GM12874 (cell line): Measurements from ENCODE around the gene TMPRSS12.

ENCODE experiments used
- TF ChIP-seq, protein P1 (sequence below): IDR thresholded peaks from 2 replicates; pipeline ENCODE4 v1.5.1; 2011; ENCODE audit warnings: low read depth, mild to moderate bottlenecking, control low read depth, low read length, moderate library complexity; ENCODE audit not compliant: insufficient read depth

TMPRSS12 gene, protein sequence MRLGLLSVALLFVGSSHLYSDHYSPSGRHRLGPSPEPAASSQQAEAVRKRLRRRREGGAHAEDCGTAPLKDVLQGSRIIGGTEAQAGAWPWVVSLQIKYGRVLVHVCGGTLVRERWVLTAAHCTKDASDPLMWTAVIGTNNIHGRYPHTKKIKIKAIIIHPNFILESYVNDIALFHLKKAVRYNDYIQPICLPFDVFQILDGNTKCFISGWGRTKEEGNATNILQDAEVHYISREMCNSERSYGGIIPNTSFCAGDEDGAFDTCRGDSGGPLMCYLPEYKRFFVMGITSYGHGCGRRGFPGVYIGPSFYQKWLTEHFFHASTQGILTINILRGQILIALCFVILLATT

DNA sequence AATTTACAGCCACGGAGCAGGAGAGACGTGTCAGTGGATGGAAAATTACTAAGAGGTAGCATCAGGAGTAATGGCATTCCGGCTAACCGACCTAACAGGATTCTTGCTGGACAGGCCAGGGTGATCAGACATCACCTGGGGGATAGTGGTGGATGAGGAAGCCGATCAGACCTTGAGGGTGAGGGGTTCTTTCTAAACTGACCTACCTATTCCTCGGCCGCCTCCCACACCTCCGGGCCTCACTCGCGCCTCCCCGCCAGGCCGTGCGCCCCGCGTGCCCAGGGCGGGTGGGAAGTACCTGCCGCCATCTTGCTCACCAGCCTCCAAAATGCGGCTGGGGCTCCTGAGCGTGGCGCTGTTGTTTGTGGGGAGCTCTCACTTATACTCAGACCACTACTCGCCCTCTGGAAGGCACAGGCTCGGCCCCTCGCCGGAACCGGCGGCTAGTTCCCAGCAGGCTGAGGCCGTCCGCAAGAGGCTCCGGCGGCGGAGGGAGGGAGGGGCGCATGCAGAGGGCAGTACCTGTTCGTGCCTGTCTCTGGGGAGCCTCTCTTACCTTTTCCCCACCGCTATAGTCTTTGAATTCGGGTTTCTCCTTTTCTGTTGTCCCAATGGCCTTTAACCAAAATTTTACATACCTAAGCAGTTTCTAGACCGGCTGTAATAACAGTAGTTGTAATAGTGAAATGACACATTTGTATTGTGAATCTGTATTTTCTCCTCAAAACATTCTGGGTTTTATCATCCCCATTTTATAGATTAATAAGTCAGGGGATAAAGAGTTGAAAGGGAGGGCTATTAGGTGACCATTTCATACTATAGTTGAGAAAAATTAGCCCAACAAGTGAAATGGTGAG is at the start of gene TMPRSS12:
Gene TMPRSS12 (plus strand): TSS at position 290 of the 857 bp plus-strand sequence. CDS start 39 bp downstream, at position 329.
- TF ChIP-seq, protein P1, sequence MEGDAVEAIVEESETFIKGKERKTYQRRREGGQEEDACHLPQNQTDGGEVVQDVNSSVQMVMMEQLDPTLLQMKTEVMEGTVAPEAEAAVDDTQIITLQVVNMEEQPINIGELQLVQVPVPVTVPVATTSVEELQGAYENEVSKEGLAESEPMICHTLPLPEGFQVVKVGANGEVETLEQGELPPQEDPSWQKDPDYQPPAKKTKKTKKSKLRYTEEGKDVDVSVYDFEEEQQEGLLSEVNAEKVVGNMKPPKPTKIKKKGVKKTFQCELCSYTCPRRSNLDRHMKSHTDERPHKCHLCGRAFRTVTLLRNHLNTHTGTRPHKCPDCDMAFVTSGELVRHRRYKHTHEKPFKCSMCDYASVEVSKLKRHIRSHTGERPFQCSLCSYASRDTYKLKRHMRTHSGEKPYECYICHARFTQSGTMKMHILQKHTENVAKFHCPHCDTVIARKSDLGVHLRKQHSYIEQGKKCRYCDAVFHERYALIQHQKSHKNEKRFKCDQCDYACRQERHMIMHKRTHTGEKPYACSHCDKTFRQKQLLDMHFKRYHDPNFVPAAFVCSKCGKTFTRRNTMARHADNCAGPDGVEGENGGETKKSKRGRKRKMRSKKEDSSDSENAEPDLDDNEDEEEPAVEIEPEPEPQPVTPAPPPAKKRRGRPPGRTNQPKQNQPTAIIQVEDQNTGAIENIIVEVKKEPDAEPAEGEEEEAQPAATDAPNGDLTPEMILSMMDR, result no peak

DNA sequence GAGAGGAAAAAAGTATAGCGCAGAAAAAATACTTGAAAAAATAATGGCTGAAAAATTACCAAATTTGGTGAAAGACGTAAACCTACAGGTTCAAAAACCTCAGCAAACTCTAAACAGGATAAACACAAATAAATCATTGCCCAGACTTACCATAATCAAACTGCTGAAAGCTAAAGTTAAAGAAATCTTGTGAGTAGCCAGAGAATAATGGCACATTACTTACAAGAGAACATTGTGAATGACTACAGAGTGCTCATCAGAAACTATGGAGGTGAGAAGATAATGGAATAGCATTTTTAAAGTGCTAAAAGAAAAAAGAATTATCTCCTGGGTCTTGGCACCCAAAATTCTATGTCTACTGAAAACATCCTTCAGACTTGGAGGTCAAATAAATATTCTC is 42.8 kb upstream of the TMPRSS12 start:
- TF ChIP-seq, protein P1, result no peak

DNA sequence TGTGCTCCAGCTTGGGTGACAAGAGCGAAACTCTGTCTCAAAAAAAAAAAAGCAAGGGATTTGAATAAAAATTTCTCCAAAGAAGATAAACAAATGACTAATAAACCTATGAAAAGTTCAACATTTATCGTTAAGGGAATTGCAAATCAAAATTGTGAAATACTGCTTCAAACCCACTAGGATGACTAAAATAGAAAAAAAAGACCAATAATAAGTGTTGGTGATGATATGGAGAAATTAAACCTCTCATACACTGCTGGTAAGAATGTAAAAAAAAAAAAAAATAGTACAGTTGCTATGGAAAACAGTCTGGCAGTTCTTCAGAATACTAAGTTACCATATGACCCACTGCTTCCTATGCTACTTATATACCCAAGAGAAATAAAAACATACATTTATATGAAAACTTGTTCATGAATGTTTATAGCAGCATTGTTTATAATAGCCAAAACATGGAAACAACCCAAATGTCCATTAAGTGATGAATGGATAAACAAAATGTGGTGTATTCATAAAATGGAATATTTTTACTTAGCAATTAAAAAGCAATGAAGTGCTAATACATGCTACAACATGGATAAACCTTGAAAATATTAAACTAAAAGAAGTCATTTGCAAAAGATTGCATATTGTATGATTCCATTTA is 39.4 kb upstream of the TMPRSS12 start:
- TF ChIP-seq, protein P1, result no peak

DNA sequence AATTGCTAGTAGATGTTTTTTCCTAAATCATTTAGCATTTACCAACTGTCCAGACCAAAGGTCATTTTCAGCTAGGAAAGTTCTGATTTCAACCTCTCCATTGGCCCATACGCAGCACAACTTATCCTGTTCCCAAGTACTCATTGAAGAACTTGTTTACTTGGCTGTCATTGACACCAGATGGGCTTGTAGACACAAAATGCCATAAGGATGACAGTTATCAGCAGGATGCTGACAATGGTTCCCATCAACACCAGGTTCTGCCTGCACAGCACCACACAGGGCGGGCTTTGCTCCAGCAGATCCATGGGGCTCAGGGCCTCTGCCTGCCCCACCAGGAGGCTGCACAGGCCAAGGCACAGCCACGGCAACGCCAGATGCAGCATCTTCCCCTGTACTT is 36.5 kb upstream of the TMPRSS12 start:
- TF ChIP-seq, protein P1, result no peak

DNA sequence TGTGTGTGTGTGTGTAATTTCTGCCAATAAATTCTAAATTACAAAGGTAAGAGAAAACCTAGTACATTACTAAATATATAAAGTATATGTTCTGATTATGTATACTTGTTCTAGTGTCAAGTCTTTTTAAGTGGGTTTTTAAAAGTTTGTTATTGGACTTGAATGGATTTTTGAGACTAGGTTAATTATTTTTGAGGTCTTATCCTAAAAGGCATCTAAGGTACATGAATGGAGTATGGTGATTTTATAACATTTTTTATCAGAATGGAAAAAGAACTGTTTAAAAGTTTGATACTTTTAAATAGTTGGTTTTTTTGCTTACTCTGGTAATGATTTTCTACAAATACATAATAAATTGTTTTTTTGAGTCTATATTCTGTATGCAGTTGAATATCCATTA is 22.5 kb upstream of the TMPRSS12 start:
- TF ChIP-seq, protein P1, result no peak

DNA sequence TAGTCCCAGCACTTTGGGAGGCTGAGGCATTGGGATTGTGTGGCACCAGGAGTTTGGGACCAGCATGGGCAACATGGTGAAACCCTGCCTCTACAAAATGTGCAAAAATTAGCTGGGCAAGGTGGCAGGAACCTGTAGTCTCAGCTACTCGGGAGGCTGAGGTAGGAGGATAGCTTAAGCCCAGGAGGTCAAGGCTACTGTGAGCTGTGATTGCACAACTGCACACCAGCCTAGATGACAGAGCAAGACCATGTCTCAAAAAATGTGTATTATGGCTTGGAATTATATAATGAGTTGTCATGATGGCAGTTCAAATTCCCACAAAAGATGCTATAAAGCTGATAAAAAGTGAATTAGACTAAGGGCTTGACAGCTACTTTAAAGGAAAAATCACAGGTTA is 20.6 kb upstream of the TMPRSS12 start:
- TF ChIP-seq, protein P1, result no peak

DNA sequence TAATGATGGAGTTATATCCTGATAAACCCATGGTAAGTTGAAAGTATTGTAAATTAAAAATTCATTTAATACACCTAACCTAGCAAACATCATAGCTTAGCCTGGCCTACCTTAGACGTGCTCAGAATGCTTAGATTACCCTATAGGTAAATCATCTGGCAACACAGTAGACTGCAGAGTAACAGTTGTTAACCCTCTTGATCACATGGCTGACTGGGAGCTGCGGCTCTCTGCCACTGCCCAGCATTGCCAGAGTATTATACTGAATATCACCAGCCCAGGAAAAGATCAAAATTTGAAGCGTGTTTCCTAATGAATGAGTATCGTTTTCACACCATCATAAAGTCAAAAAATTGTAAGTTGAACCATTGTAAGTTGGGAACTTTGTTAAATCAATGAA is 17.8 kb upstream of the TMPRSS12 start:
- TF ChIP-seq, protein P1, result no peak
